Measurements from ENCODE around the gene NUB1.

NUB1 gene

DNA sequence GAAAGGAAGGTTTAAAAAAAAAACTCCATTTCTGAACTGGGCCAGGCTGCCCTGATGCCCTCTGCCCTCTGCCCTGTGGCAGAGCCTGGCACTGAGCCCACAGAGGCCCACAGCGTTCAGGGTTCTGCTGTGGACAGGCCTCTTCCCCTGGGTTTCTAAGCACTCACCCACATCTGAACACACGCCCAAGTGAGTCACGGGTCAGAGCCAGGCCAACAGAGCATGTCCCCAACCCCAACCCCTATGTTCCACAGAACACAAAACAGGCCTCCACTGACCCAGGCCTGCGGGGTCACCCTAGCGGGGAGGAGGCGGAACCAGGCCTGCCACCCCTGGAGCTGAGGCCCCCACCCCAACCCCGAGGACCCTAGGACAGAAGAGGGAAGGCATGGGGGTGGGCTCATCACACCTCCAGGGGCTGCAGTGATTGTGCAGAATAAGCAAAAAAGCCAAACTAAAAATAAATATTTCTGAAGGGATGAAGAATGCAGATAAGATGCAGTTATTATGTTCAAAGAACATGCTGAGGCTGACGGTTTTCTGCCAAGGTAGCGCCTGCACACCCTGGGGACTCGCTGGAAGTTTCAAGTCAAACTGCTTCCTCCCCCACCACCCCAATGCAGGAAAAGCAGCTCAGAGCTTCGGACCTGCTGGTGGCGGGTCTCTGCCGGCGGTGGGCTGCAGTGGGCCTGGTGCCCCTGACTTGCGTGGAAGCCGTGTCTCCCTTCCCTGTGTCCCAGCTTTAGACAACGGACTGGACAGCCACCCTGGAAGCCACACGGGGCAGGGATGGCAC is 62.8 kb downstream of the NUB1 start:
- DNase-seq (ENCODE audit: low read depth), result no peak

GRCh38 chr7:151405056-151405455 is 63.4 kb downstream of the NUB1 start:
- DNase-seq (ENCODE audit: low read depth), result no peak

GRCh38 chr7:151405588-151405987 is 64.0 kb downstream of the NUB1 start:
- no peak for DNase-seq (ENCODE audit: low read depth)

DNA sequence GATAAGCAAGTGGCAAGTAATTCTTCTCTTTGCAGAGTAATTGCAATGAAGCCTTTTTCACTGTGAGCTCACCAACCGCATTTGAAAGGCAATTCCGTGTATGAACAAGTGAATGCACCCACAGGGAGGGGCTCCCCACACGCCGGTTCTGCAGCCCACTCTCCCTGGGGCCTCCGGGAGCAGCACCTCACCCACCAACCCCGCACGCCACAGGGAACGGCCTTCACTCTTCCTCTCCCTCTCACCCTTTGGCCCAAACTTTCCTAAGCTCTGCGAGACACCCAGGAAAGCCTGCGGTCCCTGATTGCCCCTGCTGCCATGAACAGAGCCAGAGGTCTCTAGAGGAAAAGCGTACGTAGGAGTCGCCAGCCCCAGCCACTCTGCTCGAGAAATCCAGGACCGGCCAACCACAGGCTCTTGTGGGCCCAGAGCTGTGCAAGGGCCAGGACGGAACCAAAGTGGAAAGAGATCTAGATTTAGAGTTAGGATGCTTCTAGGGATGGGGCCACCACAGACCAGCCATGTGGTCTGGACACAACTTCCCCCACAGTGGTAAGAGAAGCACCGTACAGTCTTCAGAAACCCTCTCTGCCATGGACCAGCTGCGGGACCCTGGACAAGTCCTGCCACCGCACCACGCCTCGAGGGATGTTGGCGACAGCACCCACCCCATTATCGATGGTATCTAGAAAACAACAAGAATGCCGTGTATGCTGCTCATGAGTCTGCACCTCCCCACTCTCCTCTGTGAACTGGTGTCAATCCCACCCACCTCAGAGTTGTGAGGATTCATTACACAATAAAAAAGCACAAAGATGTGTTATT is 64.7 kb downstream of the NUB1 start:
- no peak for DNase-seq (ENCODE audit: low read depth)

DNA sequence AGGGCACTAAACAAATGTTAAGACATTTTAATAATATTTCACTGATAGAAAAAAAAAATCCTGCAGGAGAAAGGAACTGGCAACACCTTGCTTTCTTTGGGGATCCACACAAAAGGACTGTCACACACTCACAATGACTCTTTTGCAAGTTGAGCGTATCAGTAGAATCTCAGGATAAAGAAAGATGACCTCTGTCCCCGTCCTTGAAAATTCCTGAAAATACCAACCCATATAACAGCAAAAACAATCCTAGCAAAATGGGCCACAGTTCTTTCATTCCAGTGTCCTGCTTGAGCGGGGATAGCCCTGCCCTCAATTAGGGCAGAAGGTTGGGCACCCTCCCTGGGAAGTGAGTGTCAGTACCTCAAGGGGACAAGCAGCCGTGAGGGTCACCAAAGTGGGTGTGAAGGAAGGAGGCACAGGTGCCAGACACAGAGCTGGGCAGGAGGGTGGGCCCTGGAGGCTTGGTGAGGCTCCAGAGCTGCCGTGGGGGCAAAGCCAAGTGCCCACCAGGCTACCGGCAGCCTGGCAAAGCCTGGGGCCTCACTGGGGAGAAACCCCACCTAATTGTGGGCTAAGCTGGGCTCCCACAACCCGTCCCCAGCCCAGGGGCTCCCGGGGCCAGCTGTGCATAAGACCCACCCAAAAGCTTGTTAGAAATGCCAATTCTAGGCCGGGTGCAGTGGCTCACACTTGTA is 65.4 kb downstream of the NUB1 start:
- DNase-seq (ENCODE audit: low read depth), result no peak

DNA sequence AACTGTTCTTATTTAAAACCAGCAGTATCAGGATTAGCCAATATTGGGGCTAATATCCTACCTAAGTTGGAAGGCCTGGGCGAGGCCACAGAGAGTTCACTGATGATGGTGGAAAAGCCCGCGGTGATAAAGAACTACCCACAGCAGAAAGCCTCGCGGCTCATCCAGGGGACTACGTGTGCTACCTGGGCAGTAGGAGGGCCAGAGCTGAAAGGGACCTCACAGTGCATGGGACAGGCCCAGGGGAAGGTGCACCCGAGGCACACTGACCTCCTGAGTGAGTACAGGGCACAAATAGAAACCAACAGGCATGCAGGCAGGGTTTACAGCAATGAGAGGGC is 66.9 kb downstream of the NUB1 start:
- DNase-seq (ENCODE audit: low read depth), result no peak

- peak; percentile 41 for DNase-seq (ENCODE audit: low read depth)
Measured at GRCh38 chr7:151408839-151409666, 67.4 kb downstream of the NUB1 start.

GRCh38 chr7:151409667-151410404 is 68.2 kb downstream of the NUB1 start, which contains the start of gene WDR86:
TSS of gene WDR86 (minus strand) at chr7:151410038. CDS start at chr7:151409589, 449 bp downstream.
- no peak for DNase-seq (ENCODE audit: low read depth)

DNA sequence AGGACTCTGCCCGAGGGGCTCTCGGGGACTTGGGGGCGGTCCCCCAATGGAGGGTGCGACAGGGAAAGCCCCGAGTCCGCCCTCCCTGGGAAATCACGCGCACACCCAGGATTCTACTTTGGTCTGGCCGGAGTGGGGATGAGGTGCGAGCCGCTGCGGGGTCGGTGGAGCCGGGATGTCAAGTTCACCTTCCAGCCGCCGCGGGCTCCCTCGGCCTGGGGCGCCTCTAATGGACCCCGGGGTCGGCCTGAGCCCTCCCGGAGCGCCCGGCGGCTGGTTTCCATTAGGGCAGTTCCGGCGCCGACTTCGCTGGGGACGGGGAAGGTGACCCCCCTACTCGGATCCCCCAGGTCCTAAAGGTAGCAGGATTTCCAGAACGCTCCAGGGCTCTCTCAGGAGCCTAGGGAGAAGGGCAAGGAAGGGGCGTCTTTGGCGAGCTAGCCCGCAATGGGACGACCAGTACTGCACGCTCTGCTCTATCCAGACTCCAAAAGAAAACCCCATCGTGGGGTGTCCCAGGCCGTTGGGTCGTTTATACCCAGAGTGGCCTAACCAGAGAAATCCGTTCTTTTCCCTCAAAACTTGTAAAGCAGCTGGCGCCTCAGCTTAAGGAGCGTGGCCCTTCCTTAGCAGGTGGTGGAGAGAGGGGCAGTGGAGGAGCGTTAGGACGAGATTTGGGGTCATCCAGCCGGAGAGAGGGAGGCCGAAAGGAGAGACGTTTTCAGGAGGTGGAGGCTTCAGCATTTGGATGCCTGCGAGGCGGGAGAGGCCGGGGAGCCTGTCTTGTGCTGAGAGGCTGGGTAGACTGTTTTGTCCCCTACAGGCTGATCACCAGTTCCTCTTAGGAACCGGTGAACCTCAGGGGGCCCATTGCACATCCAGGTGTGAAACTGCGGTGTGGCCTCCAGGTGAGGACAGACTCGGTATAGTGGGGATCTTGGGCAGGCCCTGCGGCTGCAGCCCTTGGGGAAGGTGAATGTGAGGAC is 69.1 kb downstream of the NUB1 start:
- DNase-seq (ENCODE audit: low read depth), result no peak

GRCh38 chr7:151411551-151411950 is 69.9 kb downstream of the NUB1 start:
- no peak for DNase-seq (ENCODE audit: low read depth)

DNA sequence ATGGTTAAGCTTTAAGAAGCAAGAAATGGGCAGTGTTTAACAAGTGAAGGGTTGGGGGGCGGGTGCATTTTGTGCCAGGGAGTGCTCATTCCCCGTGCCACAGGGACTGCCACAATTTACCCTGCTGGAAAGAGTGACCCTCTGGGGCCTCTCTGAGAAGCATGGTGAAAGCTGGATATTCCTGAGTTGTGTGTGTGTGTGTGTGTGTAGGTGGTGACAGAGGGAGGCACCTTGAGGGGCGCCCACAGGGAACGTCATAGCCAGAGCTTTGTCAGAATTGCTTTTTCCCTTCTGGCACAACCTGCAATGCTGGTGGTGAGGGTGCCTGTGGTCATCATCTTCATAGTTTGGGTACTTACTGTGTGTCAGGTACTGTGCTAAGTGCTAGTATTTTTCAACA is 70.7 kb downstream of the NUB1 start:
- no peak for DNase-seq (ENCODE audit: low read depth)

DNA sequence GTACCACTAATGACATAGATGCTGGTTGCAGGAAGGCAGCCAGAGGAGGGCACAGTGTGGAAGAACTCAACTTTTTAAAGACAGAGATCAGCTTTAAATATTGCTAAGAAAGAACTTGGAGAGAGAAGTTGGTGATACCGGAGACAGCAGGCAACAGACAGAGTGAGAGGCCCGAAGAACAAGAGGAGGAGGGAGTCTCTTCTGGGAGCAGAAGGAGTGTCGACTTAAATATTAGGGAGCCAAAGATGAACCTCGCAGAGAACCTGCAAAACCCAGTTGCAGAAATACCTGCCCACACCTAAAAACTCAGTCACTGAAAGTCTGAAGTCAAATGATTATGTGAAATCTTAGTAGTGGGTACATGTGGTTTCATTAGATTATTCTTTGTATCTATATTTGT is 71.6 kb downstream of the NUB1 start:
- no peak for DNase-seq (ENCODE audit: low read depth)

DNA sequence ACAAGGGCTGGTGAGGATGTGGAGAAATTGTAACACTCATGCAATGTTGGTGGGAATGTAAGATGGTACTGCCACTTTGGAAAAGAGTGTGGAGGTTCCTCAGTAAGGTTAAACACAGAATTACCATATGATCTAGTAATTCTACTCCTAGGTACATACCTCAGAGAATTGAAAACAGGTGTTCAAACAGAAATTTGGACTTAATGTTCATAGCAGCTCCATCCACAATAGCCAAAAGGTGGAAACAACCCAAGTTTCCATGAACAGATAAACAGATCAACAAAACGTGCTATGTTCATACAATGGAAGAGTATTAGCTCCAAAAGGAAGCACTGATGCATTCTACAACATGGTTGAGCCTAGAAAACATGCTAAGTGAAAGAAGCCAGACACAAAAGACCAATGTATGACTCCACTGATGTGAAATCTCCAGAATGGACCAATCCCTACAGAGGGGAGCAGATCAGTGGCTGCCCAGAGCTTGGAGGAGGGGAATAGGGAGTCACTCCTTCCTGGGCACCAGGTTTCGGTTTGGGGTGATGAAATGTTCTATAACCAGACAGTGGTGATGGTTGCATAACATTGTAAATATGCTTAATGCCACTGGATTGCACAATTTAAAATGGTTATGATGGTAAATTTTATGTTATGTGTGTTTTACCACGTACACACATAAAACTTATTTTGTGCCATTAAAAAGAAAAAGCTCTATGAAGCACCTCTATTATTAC is 73.9 kb downstream of the NUB1 start:
- no peak for DNase-seq (ENCODE audit: low read depth)

- DNase-seq (ENCODE audit: low read depth), result no peak
Measured at GRCh38 chr7:151416112-151416940, 74.7 kb downstream of the NUB1 start.

- DNase-seq (ENCODE audit: low read depth), result no peak
Measured at GRCh38 chr7:151416941-151417315, 75.3 kb downstream of the NUB1 start.

- DNase-seq (ENCODE audit: low read depth), result no peak
Measured at GRCh38 chr7:151420144-151420543, 78.5 kb downstream of the NUB1 start.

- no peak for DNase-seq (ENCODE audit: low read depth)
Measured at GRCh38 chr7:151422212-151422611, 80.6 kb downstream of the NUB1 start.

DNA sequence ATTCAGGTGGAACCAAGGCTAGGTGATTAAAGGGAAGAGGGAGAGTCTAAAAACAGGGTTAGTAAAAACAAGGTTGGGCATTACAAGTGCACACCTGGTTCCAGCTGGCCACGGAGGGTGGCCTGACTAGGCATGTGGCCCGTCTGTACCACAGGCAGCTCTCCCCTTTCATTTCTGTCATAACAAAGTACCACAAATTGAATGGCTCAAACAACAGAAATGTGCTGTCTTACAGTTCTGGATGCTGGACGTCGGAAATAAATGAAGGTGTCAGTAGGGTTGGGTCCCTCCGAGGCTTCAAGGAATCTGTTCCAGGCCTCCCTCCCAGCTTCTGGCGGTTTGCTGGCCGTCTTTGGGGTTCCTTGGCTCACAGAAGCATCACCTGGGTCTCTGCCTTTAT is 81.6 kb downstream of the NUB1 start:
- DNase-seq (ENCODE audit: low read depth), result no peak
